ENCODE results near the gene CLDN5.

The CLDN5 gene

DNA sequence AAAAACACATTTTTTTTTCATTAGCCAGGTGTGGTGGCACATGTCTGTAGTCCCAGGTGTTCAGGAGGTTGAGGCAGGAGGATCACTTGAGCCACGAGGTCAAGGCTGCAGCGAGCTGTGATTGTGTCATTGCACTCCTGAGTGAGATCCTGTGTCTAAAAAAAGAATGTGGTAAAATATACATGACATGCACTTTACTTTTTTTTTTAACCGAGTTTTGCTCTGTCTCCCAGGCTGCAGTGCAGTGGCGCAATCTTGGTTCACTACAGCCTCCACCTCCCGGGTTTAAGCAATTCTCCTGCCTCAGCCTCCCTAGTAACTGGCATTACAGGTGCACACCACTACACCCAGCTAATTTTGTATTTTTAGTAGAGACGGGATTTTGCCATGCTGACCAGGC, 22.5 kb upstream of the CLDN5 start:
- DNase-seq (ENCODE audit: insufficient read length, low spot score) (no peak), FAIRE-seq (no peak)
- TF ChIP-seq CTCF (IDR thresholded peaks at IDR 0.05; ENCODE audit: insufficient read depth, missing control alignments) = no peak

- TF ChIP-seq CTCF (IDR thresholded peaks at IDR 0.05; ENCODE audit: insufficient read depth, missing control alignments) = no peak
- no peak for DNase-seq (ENCODE audit: insufficient read length, low spot score)
- no peak for FAIRE-seq
Observed at GRCh38 chr22:19545935-19546207, 21.7 kb upstream of the CLDN5 start.

GRCh38 chr22:19543970-19544708, 19.9 kb upstream of the CLDN5 start:
- FAIRE-seq (no peak), DNase-seq (ENCODE audit: insufficient read length, low spot score) (no peak)
- TF ChIP-seq CTCF (IDR thresholded peaks at IDR 0.05; ENCODE audit: insufficient read depth, missing control alignments) = no peak

DNA sequence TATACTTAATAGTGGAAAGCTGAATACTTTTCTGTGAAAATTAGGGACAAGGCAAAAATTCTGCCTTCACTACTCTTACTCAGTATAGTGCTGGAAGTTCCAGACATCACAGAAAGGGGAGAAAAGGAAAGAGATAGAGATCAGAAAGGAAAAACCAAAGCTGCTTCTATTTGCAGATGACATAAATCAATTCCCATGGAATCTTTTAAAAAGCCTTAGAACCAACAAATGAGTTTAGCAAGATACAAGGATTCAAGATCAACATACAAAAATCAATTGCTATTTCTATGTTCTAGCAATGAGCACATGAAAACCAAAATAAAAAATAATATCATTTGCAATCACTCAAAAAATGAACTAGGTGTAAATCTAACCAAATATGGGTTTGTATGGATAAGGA, 16.2 kb upstream of the CLDN5 start:
- no peak for FAIRE-seq
- DNase-seq (ENCODE audit: insufficient read length, low spot score) = no peak
- no peak for TF ChIP-seq CTCF (IDR thresholded peaks at IDR 0.05; ENCODE audit: insufficient read depth, missing control alignments)

DNA sequence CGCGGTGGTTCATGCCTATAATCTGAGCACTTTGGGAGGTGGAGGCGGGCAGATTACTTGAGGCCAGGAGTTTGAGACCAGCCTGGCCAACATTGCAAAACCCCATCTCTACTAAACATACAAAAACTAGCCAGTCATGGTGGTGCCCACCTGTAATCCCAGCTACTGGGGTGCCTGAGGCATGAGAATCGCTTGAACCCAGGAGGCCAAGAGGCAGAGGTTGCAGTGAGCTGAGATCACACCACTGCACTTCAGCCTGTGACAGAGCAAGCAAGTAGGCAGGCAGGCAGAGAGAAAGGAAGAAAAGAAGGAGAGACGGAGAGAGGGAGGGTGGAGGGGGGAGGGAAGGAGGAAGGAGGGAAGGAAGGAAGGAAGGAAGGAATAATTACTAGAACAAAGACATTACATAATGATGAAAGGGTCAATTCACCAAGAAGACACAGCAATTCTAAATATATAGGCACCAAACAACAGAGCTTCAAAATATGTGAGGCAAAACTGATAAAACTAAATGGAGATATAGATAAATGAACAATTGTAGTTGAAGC, 13.8 kb upstream of the CLDN5 start:
- no peak for FAIRE-seq
- TF ChIP-seq CTCF (IDR thresholded peaks at IDR 0.05; ENCODE audit: insufficient read depth, missing control alignments) = no peak
- DNase-seq (ENCODE audit: insufficient read length, low spot score) = no peak

DNA sequence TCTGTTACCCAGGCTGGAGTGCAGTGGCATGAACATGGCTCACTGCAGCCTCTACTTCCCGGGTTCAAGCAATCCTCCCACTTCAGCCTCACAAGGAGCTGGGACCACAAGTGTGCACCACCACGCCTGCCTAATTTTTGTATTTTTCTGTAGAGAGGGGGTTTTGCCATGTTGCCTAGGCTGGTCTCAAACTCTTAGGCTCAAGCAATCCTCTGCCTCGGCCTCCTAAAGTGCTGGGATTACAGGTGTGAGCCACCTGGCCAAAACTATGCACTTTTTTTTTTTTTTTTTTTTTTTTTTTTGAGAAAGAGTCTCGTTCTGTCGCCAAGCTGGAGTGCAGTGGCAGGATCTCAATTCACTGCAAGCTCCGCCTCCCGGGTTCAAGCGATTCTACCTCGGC, 12.4 kb upstream of the CLDN5 start:
- DNase-seq (ENCODE audit: insufficient read length, low spot score) = no peak
- no peak for FAIRE-seq

More for the DNA sequence above, 12.4 kb upstream of the CLDN5 start:
- TF ChIP-seq CTCF (IDR thresholded peaks at IDR 0.05; ENCODE audit: insufficient read depth, missing control alignments) = no peak
